HEK293 (cell line): ENCODE measurements around the gene SLC10A1.

Source experiments
- CTCF ChIA-PET: fragments of 350-600 bp; formaldehyde crosslinking; extraction: SDS; loops from one replicate; lab custom pipeline; 2021; ENCODE audit warnings: antibody characterized with exemption; lab: Yijun Ruan, JAX
- POLR2A ChIA-PET: fragments of 300-600 bp; formaldehyde crosslinking; extraction: SDS; loops from one replicate; lab custom pipeline; 2020; ENCODE audit warnings: antibody characterized with exemption, inconsistent platforms; lab: Yijun Ruan, JAX
- H3K27ac ChIP-seq: fragments of 200-500 bp; sonication (Bioruptor generic); 2 replicates; pipeline ENCODE4 v1.5.1; 2014; ENCODE audit warnings: low read depth, low read length, control low read depth, inconsistent platforms; ENCODE audit errors: extremely low read depth
- H3K36me3 ChIP-seq, 2 experiments: fragments of 200-500 bp in 1 of 2; sonication (Bioruptor generic) in 1 of 2; 1 replicate in 1 of 2; 2 replicates in 1 of 2; pipeline ENCODE4 v1.5.1; 2014 to 2017; ENCODE audit warnings: inconsistent platforms in 2 of 2, low read length in 2 of 2; ENCODE audit not compliant: control insufficient read depth in 2 of 2, insufficient read depth in 1 of 2
- H3K4me1 ChIP-seq: fragments of 200-500 bp; sonication (Bioruptor generic); 2 replicates; pipeline ENCODE4 v1.5.1; 2014; ENCODE audit warnings: mild to moderate bottlenecking, low read length, inconsistent platforms; ENCODE audit not compliant: control insufficient read depth, insufficient read depth
- H3K4me3 ChIP-seq: 2 replicates; pipeline ENCODE4 v1.5.1; 2011; ENCODE audit warnings: low read depth, mild to moderate bottlenecking, control low read depth, low read length, moderate library complexity
- H3K9me3 ChIP-seq: fragments of 200-500 bp; sonication (Bioruptor generic); 2 replicates; pipeline ENCODE4 v1.5.1; 2014; ENCODE audit warnings: low read depth, low read length, inconsistent platforms; ENCODE audit not compliant: control insufficient read depth, insufficient read depth
- BCL11B ChIP-seq: fragments of 450-650 bp; formaldehyde crosslinking; IDR thresholded peaks from 2 replicates; pipeline ENCODE4 v1.5.1; 2016; ENCODE audit warnings: low read depth, missing biosample characterization, missing genetic modification characterization
- GLIS2 ChIP-seq: fragments of 450-650 bp; formaldehyde crosslinking; IDR thresholded peaks from 2 replicates; pipeline ENCODE4 v1.5.1; 2016; ENCODE audit warnings: missing biosample characterization, missing genetic modification characterization
- KLF16 ChIP-seq: fragments of 450-650 bp; formaldehyde crosslinking; IDR thresholded peaks from 2 replicates; pipeline ENCODE4 v1.5.1; 2017; ENCODE audit warnings: missing biosample characterization, missing genetic modification characterization
- KLF17 ChIP-seq: fragments of 450-650 bp; formaldehyde crosslinking; IDR thresholded peaks from 2 replicates; pipeline ENCODE4 v1.5.1; 2016; ENCODE audit warnings: missing biosample characterization, missing genetic modification characterization
- SCRT1 ChIP-seq: fragments of 450-650 bp; formaldehyde crosslinking; IDR thresholded peaks from 2 replicates; pipeline ENCODE4 v1.5.1; 2016; ENCODE audit warnings: missing biosample characterization, missing genetic modification characterization, borderline replicate concordance
- WT1 ChIP-seq: fragments of 450-650 bp; formaldehyde crosslinking; IDR thresholded peaks from 2 replicates; pipeline ENCODE4 v1.5.1; 2016; ENCODE audit warnings: missing biosample characterization, missing genetic modification characterization
- ZBTB48 ChIP-seq: fragments of 450-650 bp; formaldehyde crosslinking; IDR thresholded peaks from 2 replicates; pipeline ENCODE4 v1.5.1; 2016; ENCODE audit warnings: missing biosample characterization, missing genetic modification characterization
- ZBTB8A ChIP-seq: fragments of 450-650 bp; formaldehyde crosslinking; IDR thresholded peaks from 2 replicates; pipeline ENCODE4 v1.5.1; 2016; ENCODE audit warnings: missing biosample characterization, missing genetic modification characterization
- ZNF10 ChIP-seq: fragments of 450-650 bp; formaldehyde crosslinking; IDR thresholded peaks from 2 replicates; pipeline ENCODE4 v1.5.1; 2017; ENCODE audit warnings: missing biosample characterization, missing genetic modification characterization
- ZNF138 ChIP-seq: fragments of 450-650 bp; formaldehyde crosslinking; IDR thresholded peaks from 2 replicates; pipeline ENCODE4 v1.5.1; 2016; ENCODE audit warnings: missing biosample characterization, missing genetic modification characterization, borderline replicate concordance
- ZNF16 ChIP-seq: fragments of 450-650 bp; formaldehyde crosslinking; IDR thresholded peaks from 2 replicates; pipeline ENCODE4 v1.5.1; 2016; ENCODE audit warnings: low read depth, missing biosample characterization, missing genetic modification characterization
- ZNF19 ChIP-seq: fragments of 450-650 bp; formaldehyde crosslinking; IDR thresholded peaks from 2 replicates; pipeline ENCODE4; 2016; ENCODE audit warnings: missing biosample characterization, missing genetic modification characterization, low read depth
- ZNF239 ChIP-seq: fragments of 450-650 bp; formaldehyde crosslinking; IDR thresholded peaks from 2 replicates; pipeline ENCODE4 v1.5.1; 2016; ENCODE audit warnings: missing biosample characterization, missing genetic modification characterization
- ZNF274 ChIP-seq, 2 experiments: fragments of 200-500 bp in 1 of 2; fragments of 450-650 bp in 1 of 2; sonication (Bioruptor generic) in 1 of 2; formaldehyde crosslinking in 1 of 2; IDR thresholded peaks; 2 replicates each; pipeline versions ENCODE4 v1.5.1 to v1.6.1; 2014 to 2016; ENCODE audit warnings: borderline replicate concordance in 1 of 2, inconsistent platforms in 1 of 2, low read length in 1 of 2, missing biosample characterization in 1 of 2, missing genetic modification characterization in 1 of 2
- ZNF280C ChIP-seq: fragments of 450-650 bp; formaldehyde crosslinking; IDR thresholded peaks from 2 replicates; pipeline ENCODE4 v1.5.1; 2016; ENCODE audit warnings: missing biosample characterization, missing genetic modification characterization
- ZNF302 ChIP-seq: fragments of 450-650 bp; formaldehyde crosslinking; IDR thresholded peaks from 2 replicates; pipeline ENCODE4 v1.5.1; 2016; ENCODE audit warnings: missing biosample characterization, missing genetic modification characterization, low read depth
- ZNF341 ChIP-seq: fragments of 450-650 bp; formaldehyde crosslinking; IDR thresholded peaks from 2 replicates; pipeline ENCODE4; 2016; ENCODE audit warnings: low read depth, missing biosample characterization, missing genetic modification characterization
- ZNF394 ChIP-seq: fragments of 450-650 bp; formaldehyde crosslinking; IDR thresholded peaks from 2 replicates; pipeline ENCODE4 v1.5.1; 2016; ENCODE audit warnings: missing biosample characterization, missing genetic modification characterization, mild to moderate bottlenecking, moderate library complexity, borderline replicate concordance
- ZNF621 ChIP-seq: fragments of 450-650 bp; formaldehyde crosslinking; IDR thresholded peaks from 2 replicates; pipeline ENCODE4 v1.5.1; 2017; ENCODE audit warnings: missing biosample characterization, missing genetic modification characterization
- ZNF629 ChIP-seq: fragments of 450-650 bp; formaldehyde crosslinking; IDR thresholded peaks from 2 replicates; pipeline ENCODE4 v1.5.1; 2017; ENCODE audit warnings: missing biosample characterization, missing genetic modification characterization
- ZNF791 ChIP-seq: fragments of 450-650 bp; formaldehyde crosslinking; IDR thresholded peaks from 2 replicates; pipeline ENCODE4 v1.5.1; 2016; ENCODE audit warnings: missing biosample characterization, missing genetic modification characterization

Gene SLC10A1

DNA sequence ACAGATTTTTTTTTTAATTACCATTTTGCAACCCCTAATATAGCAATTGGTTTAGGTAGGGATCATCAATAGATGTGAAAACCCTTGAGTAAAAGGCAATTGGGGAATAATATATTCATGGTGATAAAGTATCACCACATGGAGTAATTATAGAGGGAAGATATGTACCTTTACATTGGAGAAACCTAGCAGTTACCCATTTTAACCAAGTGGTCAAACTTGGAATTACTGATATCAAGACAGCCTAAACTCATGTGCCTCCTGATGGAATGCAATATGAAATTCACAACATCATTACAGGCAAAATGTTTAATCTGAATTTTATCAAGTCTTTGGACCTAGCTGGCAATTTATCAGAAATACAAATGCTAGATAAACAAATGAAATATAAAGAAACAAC, 6.7 kb upstream of the SLC10A1 start:
- no peaks in the 10 kb centered on the region for H3K9me3 ChIP-seq
- POLR2A ChIA-PET = no interaction called here
- no peaks in the 10 kb centered on the region for H3K36me3 ChIP-seq
- H3K27ac ChIP-seq = no peak overlapping the region
- CTCF ChIA-PET = interaction anchor here (0.6 to 1.4 kb wide), 9 partner anchors 12 to 523 kb away, joined by 3 to 5 read pairs (median 3); no protein-coding TSS in a partner anchor
- no peaks in the 10 kb centered on the region for H3K4me1 ChIP-seq
- no peak overlapping the region for H3K4me3 ChIP-seq
- TF ChIP-seq ZNF280C (tag by site-specific recombination) = no peak
- TF ChIP-seq ZNF791 (tag by site-specific recombination) = no peak
- TF ChIP-seq BCL11B = no peak
- no peak for TF ChIP-seq ZNF19 (tag by site-specific recombination)
- TF ChIP-seq SCRT1 (tag by site-specific recombination) = no peak
- no peak for TF ChIP-seq WT1 (tag by site-specific recombination)

DNA sequence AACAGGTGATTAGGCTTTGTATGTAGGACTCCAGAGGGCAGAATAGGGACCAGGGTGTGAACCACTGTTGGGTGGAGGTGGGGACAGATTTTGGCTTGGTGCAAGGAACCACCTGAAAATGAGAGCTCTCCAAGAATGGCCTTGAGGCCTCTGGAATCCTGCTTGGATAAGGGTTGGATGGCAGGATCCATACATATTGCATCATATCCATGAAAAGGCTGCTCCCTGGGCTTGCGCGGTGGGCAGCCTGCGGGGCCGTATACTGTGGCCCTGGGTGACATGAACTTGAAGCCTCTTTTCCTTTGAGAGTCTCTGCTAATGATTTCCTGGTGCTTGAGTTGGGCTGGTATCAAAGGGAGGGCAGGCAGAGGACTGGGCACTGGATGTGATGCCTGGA, 1.3 kb upstream of the SLC10A1 start:
- H3K4me1 ChIP-seq = no peaks in the 10 kb centered on the region
- TF ChIP-seq ZNF138 (no peak), ZNF274 (IDR thresholded peaks at IDR 0.05; ENCODE audit: low read length) (no peak), ZNF274 (tag by site-specific recombination; IDR thresholded peaks at IDR 0.05; ENCODE audit: borderline replicate concordance) (no peak), ZNF302 (tag by site-specific recombination) (no peak), GLIS2 (no peak), ZNF10 (tag by site-specific recombination) (no peak), KLF16 (no peak), ZNF629 (no peak), ZBTB48 (tag by site-specific recombination) (no peak), ZNF239 (no peak), KLF17 (tag by site-specific recombination) (no peak), ZNF16 (tag by site-specific recombination) (no peak), ZBTB8A (tag by site-specific recombination) (no peak), ZNF621 (tag by site-specific recombination) (no peak), ZNF341 (no peak), ZNF394 (tag by site-specific recombination) (no peak)
- POLR2A ChIA-PET = no interaction called here

More for the DNA sequence above, 1.3 kb upstream of the SLC10A1 start:
- Histone ChIP-seq H3K27ac (no peak overlapping the region), H3K36me3 (no peaks in the 10 kb centered on the region), H3K4me3 (no peak overlapping the region), H3K9me3 (no peaks in the 10 kb centered on the region)
- CTCF ChIA-PET = no interaction called here
